Neural cell (in vitro differentiated cells): ENCODE measurements around the gene FEM1B. TPM values are rescaled to one million over a fixed set of nuclear protein-coding genes. Genes with fewer than 3 reads are reported as not detected.

Experiments used
- H2AFZ ChIP-seq: fragments of 200-600, 300-800 bp; sonication (generic), shearing (Covaris generic); 2 replicates; pipeline ENCODE4 v1.6.0; 2014; ENCODE audit warnings: low read depth, mild to moderate bottlenecking, antibody characterized with exemption, low read length, moderate library complexity
- H3F3A ChIP-seq: fragments of 200-600 bp; shearing (Covaris generic); 2 replicates; pipeline ENCODE4 v1.6.1; 2016; ENCODE audit warnings: mild to moderate bottlenecking, moderate library complexity, mixed read lengths, antibody characterized with exemption, low read length; ENCODE audit not compliant: insufficient read depth, poor library complexity, severe bottlenecking
- H3K27ac ChIP-seq: fragments of 200-600, 300-800 bp; sonication (generic), shearing (Covaris generic); 2 replicates; pipeline ENCODE4 v1.5.1; 2014; ENCODE audit warnings: mild to moderate bottlenecking, low read length, moderate library complexity
- H3K27me3 ChIP-seq: fragments of 300-800, 200-600 bp; sonication (generic), shearing (Covaris generic); 2 replicates; pipeline ENCODE4 v1.6.0; 2014; ENCODE audit warnings: mild to moderate bottlenecking, low read depth, low read length, moderate library complexity; ENCODE audit not compliant: insufficient read depth
- H3K36me3 ChIP-seq: fragments of 300-800, 200-600 bp; sonication (generic), shearing (Covaris generic); 2 replicates; pipeline ENCODE4 v1.5.1; 2014; ENCODE audit warnings: mild to moderate bottlenecking, antibody characterized with exemption, low read length, moderate library complexity; ENCODE audit not compliant: insufficient read depth
- H3K4me2 ChIP-seq: fragments of 300-800, 200-600 bp; sonication (generic), shearing (Covaris generic); 2 replicates; pipeline ENCODE4 v1.6.0; 2014; ENCODE audit warnings: mild to moderate bottlenecking, low read length
- H3K4me3 ChIP-seq: fragments of 300-800, 200-600 bp; sonication (generic), shearing (Covaris generic); 2 replicates; pipeline ENCODE4 v1.5.1; 2014; ENCODE audit warnings: mild to moderate bottlenecking, low read length, moderate library complexity
- H3K79me2 ChIP-seq: fragments of 200-600 bp; shearing (Covaris generic); replicated peaks from 2 replicates; pipeline ENCODE4 v1.6.0; 2014; ENCODE audit warnings: mild to moderate bottlenecking, low read length, moderate library complexity; ENCODE audit not compliant: insufficient read depth
- H3K9ac ChIP-seq: fragments of 300-800, 200-600 bp; sonication (generic), shearing (Covaris generic); 2 replicates; pipeline ENCODE4 v1.6.1; 2016; ENCODE audit warnings: mild to moderate bottlenecking, low read length, mixed read lengths
- H3K9me2 ChIP-seq: fragments of 200-600 bp; shearing (Covaris generic); 2 replicates; pipeline ENCODE4 v1.6.1; 2016; ENCODE audit warnings: mild to moderate bottlenecking, low read length, mixed read lengths; ENCODE audit not compliant: insufficient read depth
- H3K9me3 ChIP-seq: fragments of 200-600, 300-800 bp; sonication (generic), shearing (Covaris generic); 2 replicates; pipeline ENCODE4 v1.6.1; 2016; ENCODE audit warnings: mild to moderate bottlenecking, mixed run types, low read length, moderate library complexity, mixed read lengths
- H4K20me1 ChIP-seq: fragments of 200-600 bp; shearing (Covaris generic); 2 replicates; pipeline ENCODE4 v1.6.1; 2016; ENCODE audit warnings: mild to moderate bottlenecking, mixed run types; ENCODE audit not compliant: insufficient read depth
- CTCF ChIP-seq: fragments of 450-650 bp; IDR thresholded peaks from 2 replicates; pipeline ENCODE4 v1.5.1; 2014; ENCODE audit warnings: antibody characterized with exemption, mild to moderate bottlenecking, moderate library complexity; ENCODE audit not compliant: poor library complexity, severe bottlenecking
- EP300 ChIP-seq: fragments of 450-650 bp; conservative IDR thresholded peaks from 2 replicates; pipeline ENCODE4 v1.6.1; 2014; ENCODE audit warnings: antibody characterized with exemption, mild to moderate bottlenecking, moderate library complexity; ENCODE audit not compliant: poor library complexity, severe bottlenecking
- EZH2 ChIP-seq: fragments of 200-600, 300-800 bp; shearing (Covaris generic), sonication (generic); IDR thresholded peaks from 2 replicates; pipeline ENCODE4 v1.6.1; 2014; ENCODE audit warnings: antibody characterized with exemption, low read length, borderline replicate concordance, mild to moderate bottlenecking; ENCODE audit not compliant: insufficient read depth, poor library complexity, severe bottlenecking
- MXI1 ChIP-seq: fragments of 450-650 bp; conservative IDR thresholded peaks from 2 replicates; pipeline ENCODE4 v1.6.1; 2014; ENCODE audit warnings: antibody characterized with exemption, mild to moderate bottlenecking; ENCODE audit not compliant: poor library complexity, severe bottlenecking
- POLR2AphosphoS5 ChIP-seq: IDR thresholded peaks from 2 replicates; pipeline ENCODE4 v1.6.1; 2012
- RAD21 ChIP-seq: fragments of 450-650 bp; conservative IDR thresholded peaks from 2 replicates; pipeline ENCODE4 v1.6.1; 2014; ENCODE audit warnings: antibody characterized with exemption, mild to moderate bottlenecking, moderate library complexity
- REST ChIP-seq: IDR thresholded peaks from 2 replicates; pipeline ENCODE4 v1.6.1; 2012; ENCODE audit warnings: borderline replicate concordance
- SMC3 ChIP-seq: fragments of 450-650 bp; conservative IDR thresholded peaks from 2 replicates; pipeline ENCODE4 v1.6.1; 2014; ENCODE audit warnings: antibody characterized with exemption, mild to moderate bottlenecking, moderate library complexity; ENCODE audit not compliant: poor library complexity
- TAF1 ChIP-seq: IDR thresholded peaks from 2 replicates; pipeline ENCODE4 v1.6.1; 2012; ENCODE audit warnings: low read depth
- polyA plus RNA-seq: library from polyadenylated mRNA; depleted of rRNA; stranded (reverse); fragments of >200 nt; gene quantifications from 2 replicates; pipeline ENCODE4 v1.2.3, GENCODE V29; 2014

Gene FEM1B
- polyA plus RNA-seq, 1 donor from 2014 or later = 58.0 TPM

DNA sequence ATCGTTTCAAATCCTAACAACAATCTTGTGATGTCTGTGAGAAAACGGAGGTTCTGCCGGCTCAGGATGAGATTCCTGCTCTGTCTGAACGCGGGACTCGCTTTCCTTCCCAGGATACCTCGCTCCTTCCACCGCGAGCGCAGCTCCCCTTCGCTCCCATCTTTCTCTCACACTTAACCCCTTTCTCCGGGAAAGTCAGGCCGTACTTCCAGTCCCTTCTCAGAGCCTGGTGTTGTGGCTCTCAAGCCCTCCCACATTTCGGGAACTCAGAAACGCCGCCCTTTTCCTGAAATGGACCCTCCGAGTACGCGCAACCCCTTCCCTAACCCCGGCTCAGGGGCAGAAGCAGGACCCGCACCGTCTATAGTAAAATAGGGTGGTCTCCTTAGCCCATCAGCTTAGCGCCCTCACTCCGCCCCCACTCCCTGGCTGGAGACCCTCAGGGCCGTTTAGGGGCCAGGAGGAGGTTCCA lies 378 bp upstream of the FEM1B start:
- no peaks in the 10 kb centered on the region for H3K27me3 ChIP-seq
- H2AFZ ChIP-seq = peak overlapping the region; percentile 97
- no peaks in the 10 kb centered on the region for H3K9me3 ChIP-seq
- no peaks in the 10 kb centered on the region for H4K20me1 ChIP-seq
- no peaks in the 10 kb centered on the region for H3K9me2 ChIP-seq
- H3F3A ChIP-seq = peaks cover 4% of the 10 kb centered on the region
- H3K9ac ChIP-seq = peak overlapping the region; percentile 96
- H3K27ac ChIP-seq = peak overlapping the region; percentile 96
- H3K79me2 ChIP-seq = peaks cover 37% of the 10 kb centered on the region
- H3K4me2 ChIP-seq = peak overlapping the region; percentile 68
- H3K36me3 ChIP-seq = no peaks in the 10 kb centered on the region
- no peak for TF ChIP-seq TAF1
- TF ChIP-seq EZH2 = no peak
- peak; percentile 27 for TF ChIP-seq SMC3
- TF ChIP-seq MXI1 = no peak
- no peak for TF ChIP-seq REST
- peak; percentile 50 for TF ChIP-seq POLR2AphosphoS5
- TF ChIP-seq RAD21 = no peak
- TF ChIP-seq EP300 = peak; percentile 12
- no peak for TF ChIP-seq CTCF
- H3K4me3 ChIP-seq = peak overlapping the region; percentile 90

- peak overlapping the region; percentile 90 for H3K4me3 ChIP-seq
- no peaks in the 10 kb centered on the region for H3K27me3 ChIP-seq
- peaks cover 4% of the 10 kb centered on the region for H3F3A ChIP-seq
- H3K27ac ChIP-seq = peak overlapping the region; percentile 96
- H3K79me2 ChIP-seq = peaks cover 48% of the 10 kb centered on the region
- peak; percentile 75 for TF ChIP-seq CTCF
- TF ChIP-seq MXI1 = no peak
- peak; percentile 20 for TF ChIP-seq TAF1
- H3K9me2 ChIP-seq = no peaks in the 10 kb centered on the region
- H3K9me3 ChIP-seq = no peaks in the 10 kb centered on the region
- no peak overlapping the region for H3K4me2 ChIP-seq
- H2AFZ ChIP-seq = peak overlapping the region; percentile 97
- H3K36me3 ChIP-seq = no peaks in the 10 kb centered on the region
- H4K20me1 ChIP-seq = no peaks in the 10 kb centered on the region
- H3K9ac ChIP-seq = peak overlapping the region; percentile 96
Measured at GRCh38 chr15:68278345-68278594, 725 bp downstream of the FEM1B start.
